ENCODE results near the gene GCFC2.

GRCh38 chr2:75647771-75648170 is 62.9 kb downstream of the GCFC2 start:
- TF ChIP-seq CTCF (IDR thresholded peaks at IDR 0.05; ENCODE audit: poor library complexity) (no peak), EZH2 (IDR thresholded peaks at IDR 0.05; ENCODE audit: borderline replicate concordance) (no peak)
